Measurements from ENCODE around the gene DDX46.

Gene DDX46

GRCh38 chr5:134874831-134875655 is 116.5 kb downstream of the DDX46 start:
- intact Hi-C loops (cut with micrococcal nuclease): loop anchor here (1.0 to 2.0 kb wide), 2 partner anchors 30 kb away; partner anchors contain the start of genes C5orf24 and PCBD2
- H3K27me3 Mint-ChIP-seq: no peaks in the 10 kb centered on the region
- no peaks in the 10 kb centered on the region for H3K9me3 Mint-ChIP-seq
- H3K27ac Mint-ChIP-seq: peak overlapping the region; percentile 97
- peaks cover 48% of the 10 kb centered on the region for H3K36me3 Mint-ChIP-seq (ENCODE audit: low read depth)
- peaks cover 42% of the 10 kb centered on the region for H3K4me1 Mint-ChIP-seq (ENCODE audit: low read depth)
- peak overlapping the region; percentile 97 for H3K4me3 Mint-ChIP-seq

GRCh38 chr5:134877159-134877558 is 118.6 kb downstream of the DDX46 start:
- Mint-ChIP-seq H3K4me1 (ENCODE audit: low read depth) (peaks cover 45% of the 10 kb centered on the region), H3K9me3 (no peaks in the 10 kb centered on the region), H3K27me3 (no peaks in the 10 kb centered on the region), H3K4me3 (no peak overlapping the region), H3K27ac (peak overlapping the region; percentile 24), H3K36me3 (ENCODE audit: low read depth) (peaks cover 55% of the 10 kb centered on the region)
- intact Hi-C loops (cut with micrococcal nuclease): no loop called here

- Mint-ChIP-seq H3K9me3 (no peaks in the 10 kb centered on the region), H3K4me3 (no peak overlapping the region), H3K27ac (no peak overlapping the region), H3K27me3 (no peaks in the 10 kb centered on the region), H3K36me3 (ENCODE audit: low read depth) (peaks cover 55% of the 10 kb centered on the region), H3K4me1 (ENCODE audit: low read depth) (peaks cover 43% of the 10 kb centered on the region)
- intact Hi-C loops (cut with micrococcal nuclease): no loop called here
These were observed 119.8 kb downstream of the DDX46 start for GRCh38 chr5:134878403-134878802.

DNA sequence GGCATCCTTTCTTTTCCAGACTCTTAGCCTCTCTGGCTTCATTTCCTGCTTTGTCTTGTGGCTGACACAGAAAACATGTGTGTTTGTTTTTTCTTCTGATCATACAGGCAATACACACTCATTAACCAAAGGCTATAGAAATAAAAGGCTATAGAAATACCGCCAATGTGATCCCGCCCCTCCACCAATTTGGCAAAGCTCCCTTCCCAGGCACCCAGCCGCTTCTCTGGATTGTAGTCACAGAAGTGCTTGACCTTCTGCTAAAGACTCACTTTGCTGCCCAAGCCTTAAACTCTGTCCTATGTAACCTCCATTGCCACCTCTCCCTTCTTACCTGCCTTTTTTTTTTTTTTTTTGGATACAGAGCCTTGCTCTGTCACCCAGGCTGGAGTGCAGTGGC is 120.9 kb downstream of the DDX46 start:
- H3K9me3 Mint-ChIP-seq: no peaks in the 10 kb centered on the region
- H3K4me3 Mint-ChIP-seq: no peak overlapping the region
- no peak overlapping the region for H3K27ac Mint-ChIP-seq
- H3K4me1 Mint-ChIP-seq (ENCODE audit: low read depth): peaks cover 36% of the 10 kb centered on the region
- no peaks in the 10 kb centered on the region for H3K27me3 Mint-ChIP-seq
- H3K36me3 Mint-ChIP-seq (ENCODE audit: low read depth): peaks cover 50% of the 10 kb centered on the region
- intact Hi-C loops (cut with micrococcal nuclease): no loop called here
